Uterus (tissue), 4 donors: ENCODE results near the gene APBB3. TPM values are rescaled to one million over a fixed set of nuclear protein-coding genes. Genes with fewer than 3 reads are reported as not detected.
A peak's percentile ranks its signal among the peaks of the same experiment; 100 is the strongest.

Experiments used
- DNase-seq, 2 donors: peaks; one replicate each; pipeline ENCODE4 v3.0.0-alpha.2; 2019 to 2020
- H3K27ac ChIP-seq, 2 donors: fragments of 200-600 bp; sonication (generic); 1 replicate in 1 of 2; 2 replicates in 1 of 2; pipeline ENCODE4 v1.5.1; 2016 to 2018
- H3K27me3 ChIP-seq, 2 donors: fragments of 200-600 bp; sonication (generic); one replicate each; pipeline ENCODE4 v1.5.1; 2018 to 2019; ENCODE audit warnings: control low read depth in 1 of 2
- H3K36me3 ChIP-seq, 2 donors: fragments of 200-600 bp; sonication (generic); one replicate each; pipeline ENCODE4 v1.5.1; 2019; ENCODE audit warnings: control low read depth in 1 of 2
- H3K4me1 ChIP-seq, 2 donors: fragments of 200-600 bp; sonication (generic); one replicate each; pipeline ENCODE4 v1.5.1; 2018 to 2019; ENCODE audit warnings: control low read depth in 1 of 2
- H3K4me3 ChIP-seq, 2 donors: fragments of 200-600 bp; sonication (generic); 1 replicate in 1 of 2; 2 replicates in 1 of 2; pipeline ENCODE4 v1.5.1; 2018 to 2019; ENCODE audit warnings: mild to moderate bottlenecking in 1 of 2
- H3K9me3 ChIP-seq, 2 donors: fragments of 200-600 bp; sonication (generic); one replicate each; pipeline ENCODE4 v1.5.1; 2019; ENCODE audit warnings: control low read depth in 1 of 2
- CTCF ChIP-seq, 4 experiments: fragments of 200-600 bp in 2 of 4; fragments of 450-650 bp in 2 of 4; sonication (generic) in 2 of 4; IDR thresholded peaks; one replicate each; pipeline ENCODE4 v1.5.1; 2016 to 2019; ENCODE audit warnings: antibody characterized with exemption in 4 of 4, mild to moderate bottlenecking in 2 of 4, moderate library complexity in 1 of 4
- POLR2A ChIP-seq, 2 donors: fragments of 450-650 bp; IDR thresholded peaks; one replicate each; pipeline ENCODE4 v1.6.1; 2016; ENCODE audit warnings: antibody characterized with exemption in 2 of 2, mild to moderate bottlenecking in 1 of 2, moderate library complexity in 1 of 2
- intact Hi-C: fragments of 100-400 bp; cut with DNase I; formaldehyde crosslinking; loops from one replicate; pipeline ENCODE4 v1.15.1; 2023; ENCODE audit warnings: low total_unique reads
- total RNA-seq, 4 donors: library from RNA; depleted of rRNA in 3 of 4; stranded (reverse); fragments of >200 nt in 3 of 4; gene quantifications; one replicate each; pipeline versions ENCODE4 v1.1.0 to v1.2.4, GENCODE V29; 2014 to 2023
- donor health status: DM: yes; HTN: yes; CAD: no.

The APBB3 gene
- total RNA-seq, 4 donors from 2014 or later = 6.5 to 54.7 (median 27.4) TPM

DNA sequence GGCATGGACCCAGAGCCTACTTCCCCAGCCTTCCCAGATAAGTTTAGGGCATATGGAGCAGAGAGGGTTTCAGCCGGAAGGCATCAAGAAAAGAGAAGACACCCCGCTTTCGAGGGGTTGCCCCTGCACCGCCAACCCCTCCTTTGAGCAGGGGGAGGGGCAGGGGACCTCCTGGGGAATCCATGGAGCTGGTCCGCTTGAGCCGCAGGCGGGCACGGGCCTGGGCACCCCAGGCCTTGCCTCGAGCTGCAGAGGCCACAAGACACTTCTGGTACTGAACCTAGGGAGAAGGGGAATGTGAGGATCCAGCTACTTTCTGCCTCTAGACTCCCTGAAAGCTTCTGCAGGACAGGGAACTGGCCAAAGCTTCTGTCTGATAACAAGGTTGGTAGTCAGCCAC lies 5.9 kb downstream of the APBB3 start:
- Histone ChIP-seq H3K36me3 (no peaks in the 10 kb centered on the region), H3K27me3 (no peaks in the 10 kb centered on the region), H3K4me1 (peaks cover 0 to 26% of the 10 kb centered on the region in 2 donors), H3K4me3 (no peak overlapping the region), H3K9me3 (no peaks in the 10 kb centered on the region), H3K27ac (no peak overlapping the region)
- intact Hi-C loops = no loop called here
- TF ChIP-seq POLR2A (IDR thresholded peaks at IDR 0.05) (no peak), CTCF (IDR thresholded peaks at IDR 0.05) (no peak)
- no peak for DNase-seq

DNA sequence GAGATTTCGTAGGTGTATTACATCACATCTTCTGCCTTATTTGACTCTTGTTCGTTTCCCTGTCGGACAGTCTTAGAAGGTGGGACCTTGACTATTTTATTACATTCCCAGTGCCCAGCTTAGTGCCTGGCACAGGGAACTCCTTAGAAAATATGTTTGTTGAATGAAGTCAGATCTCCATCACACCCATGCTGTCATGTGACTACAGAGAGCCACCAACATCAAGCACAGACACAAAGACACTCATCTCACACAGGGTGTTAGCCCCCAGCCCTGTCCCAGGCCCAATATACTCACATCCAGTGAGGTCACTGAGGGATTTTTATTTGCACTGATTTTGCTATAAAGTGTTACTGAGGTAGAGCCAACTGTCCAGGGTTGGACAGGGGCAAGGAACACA lies 6.4 kb downstream of the APBB3 start:
- Histone ChIP-seq H3K36me3 (no peaks in the 10 kb centered on the region), H3K9me3 (no peaks in the 10 kb centered on the region), H3K4me3 (no peak overlapping the region), H3K4me1 (peaks cover 0 to 20% of the 10 kb centered on the region in 2 donors), H3K27ac (peak overlapping the region; percentile 81 to 86), H3K27me3 (no peaks in the 10 kb centered on the region)
- intact Hi-C loops = no loop called here
- TF ChIP-seq POLR2A (IDR thresholded peaks at IDR 0.05) (no peak), CTCF (IDR thresholded peaks at IDR 0.05) (no peak)
- DNase-seq = no peak

- Histone ChIP-seq H3K9me3 (no peaks in the 10 kb centered on the region), H3K4me3 (peak within 1 kb of the TSS; percentile 78 to 85), H3K36me3 (no peaks in the 10 kb centered on the region), H3K4me1 (peaks cover 0 to 19% of the 10 kb centered on the region in 2 donors), H3K27me3 (no peaks in the 10 kb centered on the region), H3K27ac (peak within 1 kb of the TSS; percentile 81 to 86)
- DNase-seq = peak; percentile 92 to 93
- TF ChIP-seq POLR2A (IDR thresholded peaks at IDR 0.05) = peak; percentile 81 to 93
- peak in 1 of 4 experiments; percentile 4 for TF ChIP-seq CTCF (IDR thresholded peaks at IDR 0.05)
- intact Hi-C loops = no loop called here
Observed at GRCh38 chr5:140557136-140557805, 7.1 kb downstream of the APBB3 start, which contains the start of gene SRA1. Gene SRA1, minus strand, starts transcription at chr5:140557473. Its CDS starts 21 bp downstream, at chr5:140557452.

- intact Hi-C loops = no loop called here
Observed at GRCh38 chr5:140556438-140556837, 8.0 kb downstream of the APBB3 start.

More at GRCh38 chr5:140556438-140556837, 8.0 kb downstream of the APBB3 start:
- Histone ChIP-seq H3K36me3 (no peaks in the 10 kb centered on the region), H3K4me1 (peaks cover 0 to 19% of the 10 kb centered on the region in 2 donors), H3K4me3 (peak overlapping the region; percentile 78 to 85), H3K9me3 (no peaks in the 10 kb centered on the region), H3K27me3 (no peaks in the 10 kb centered on the region), H3K27ac (peak overlapping the region; percentile 81 to 86)
- no peak for TF ChIP-seq POLR2A (IDR thresholded peaks at IDR 0.05)
- TF ChIP-seq CTCF (IDR thresholded peaks at IDR 0.05) = no peak
- DNase-seq = no peak
